COLO668 (cell line): ENCODE results near the gene BLTP1.

Experiments
- DNase-seq: peaks from one replicate; lab custom pipeline; 2025; ENCODE audit not compliant: unreplicated experiment; lab: John Stamatoyannopoulos, UW

Gene BLTP1

GRCh38 chr4:122163767-122164166 lies 11.6 kb downstream of the BLTP1 start:
- no peak for DNase-seq

- DNase-seq, result no peak
Measured at GRCh38 chr4:122167369-122167768, 15.2 kb downstream of the BLTP1 start.

- no peak for DNase-seq
Measured at GRCh38 chr4:122170775-122171174, 18.6 kb downstream of the BLTP1 start.

GRCh38 chr4:122171323-122171722 lies 19.2 kb downstream of the BLTP1 start:
- DNase-seq, result no peak

GRCh38 chr4:122172266-122172665 lies 20.1 kb downstream of the BLTP1 start:
- DNase-seq, result no peak

- DNase-seq, result no peak
Measured at GRCh38 chr4:122178961-122179360, 26.8 kb downstream of the BLTP1 start.

GRCh38 chr4:122195718-122196117 lies 43.6 kb downstream of the BLTP1 start:
- no peak for DNase-seq
